HG02973 (cell line): ENCODE measurements around the gene ITSN1.
"Not testable (repeated sequence)": the region's sequence is repeated elsewhere in the genome, so short reads cannot be mapped to it uniquely, and the experiment has no call there.

Experiments used
- ATAC-seq: cut with Tn5 transposase; IDR thresholded peaks from one replicate; pipeline ENCODE4 v1.9.1; 2021; ENCODE audit warnings: moderate library complexity; ENCODE audit not compliant: unreplicated experiment

The ITSN1 gene

DNA sequence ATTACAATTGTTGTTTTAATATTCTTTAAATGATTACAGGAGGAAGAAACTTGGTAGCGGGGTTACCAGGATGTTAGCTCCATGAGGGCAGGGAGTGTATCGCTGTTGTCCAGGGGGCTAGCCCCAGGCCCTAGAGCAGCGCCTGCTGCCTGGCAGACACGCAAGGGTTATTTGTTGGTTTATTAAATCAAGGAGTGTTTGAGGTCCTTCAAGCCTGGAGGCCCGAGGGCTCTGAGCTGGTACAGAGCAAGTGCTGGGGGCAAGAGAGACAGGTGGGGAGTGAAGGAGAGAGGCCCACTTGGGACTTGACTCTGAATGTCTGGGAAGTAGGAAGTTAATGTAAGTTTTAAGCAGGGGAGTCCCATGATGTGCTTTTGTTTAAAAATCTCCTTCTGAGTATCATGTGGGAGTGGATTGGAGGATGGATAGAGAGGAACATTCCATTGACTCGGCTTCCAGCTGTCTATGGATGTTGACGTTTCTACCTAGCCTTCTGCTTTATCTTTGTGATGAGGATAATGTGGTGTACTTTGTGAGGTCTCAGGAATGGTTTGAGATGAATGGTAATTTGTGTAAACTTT, 8.7 kb downstream of the ITSN1 start:
- no peak for ATAC-seq

DNA sequence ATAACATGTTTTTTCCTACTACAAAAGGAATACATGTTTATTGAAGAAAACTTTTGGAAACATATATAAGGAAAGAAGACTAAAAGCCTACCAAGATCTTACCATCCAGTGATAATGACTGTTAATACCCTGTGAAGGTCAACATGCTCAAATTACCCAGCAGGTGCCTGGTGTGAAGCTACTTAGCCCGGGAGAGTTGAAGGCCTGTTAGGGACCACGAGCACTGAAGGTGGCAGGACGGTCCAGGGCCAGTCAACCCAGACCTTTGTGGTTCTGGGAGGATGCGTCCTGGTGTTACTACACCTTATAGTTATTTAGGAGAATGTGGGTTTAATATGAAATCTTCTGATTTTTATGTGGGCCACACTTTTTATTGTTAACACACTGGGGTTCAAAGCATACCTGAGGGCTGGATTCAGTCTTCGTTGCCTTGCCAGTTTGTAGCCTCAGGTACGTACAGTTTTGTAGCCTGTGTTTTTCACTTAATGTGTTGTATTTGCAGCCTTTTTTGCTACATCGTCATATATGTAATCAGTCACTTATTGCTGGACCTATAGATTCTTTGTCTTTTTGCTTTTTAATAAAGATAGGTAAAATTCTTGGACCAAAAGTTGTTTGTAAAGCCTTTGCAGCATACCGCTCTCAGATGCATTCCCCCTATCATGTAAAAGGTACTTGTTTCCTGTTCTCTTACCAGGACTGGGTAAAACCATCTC, 9.8 kb downstream of the ITSN1 start:
- no peak for ATAC-seq

DNA sequence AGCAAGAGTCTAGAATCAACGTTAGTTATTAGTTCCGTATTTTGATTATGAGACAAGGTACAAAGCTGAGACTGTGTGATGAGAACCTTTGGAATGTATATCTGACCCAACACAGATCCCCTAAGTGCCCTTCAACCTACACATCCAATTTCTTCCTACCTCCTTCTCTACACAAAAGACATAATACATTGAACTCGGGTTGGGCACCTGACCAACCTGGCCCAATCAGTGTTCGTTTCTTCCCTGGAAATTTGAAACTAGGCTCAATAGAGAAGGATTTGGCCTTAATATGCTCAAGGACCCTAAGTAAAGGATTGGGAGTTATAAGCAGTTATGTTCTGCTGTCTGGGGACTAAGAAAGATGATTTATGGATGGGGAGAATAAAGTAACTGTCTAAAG, 12.1 kb downstream of the ITSN1 start:
- no peak for ATAC-seq

GRCh38 chr21:33655588-33656221, 13.4 kb downstream of the ITSN1 start:
- ATAC-seq: no peak

GRCh38 chr21:33657124-33657820, 15.0 kb downstream of the ITSN1 start:
- no peak for ATAC-seq

DNA sequence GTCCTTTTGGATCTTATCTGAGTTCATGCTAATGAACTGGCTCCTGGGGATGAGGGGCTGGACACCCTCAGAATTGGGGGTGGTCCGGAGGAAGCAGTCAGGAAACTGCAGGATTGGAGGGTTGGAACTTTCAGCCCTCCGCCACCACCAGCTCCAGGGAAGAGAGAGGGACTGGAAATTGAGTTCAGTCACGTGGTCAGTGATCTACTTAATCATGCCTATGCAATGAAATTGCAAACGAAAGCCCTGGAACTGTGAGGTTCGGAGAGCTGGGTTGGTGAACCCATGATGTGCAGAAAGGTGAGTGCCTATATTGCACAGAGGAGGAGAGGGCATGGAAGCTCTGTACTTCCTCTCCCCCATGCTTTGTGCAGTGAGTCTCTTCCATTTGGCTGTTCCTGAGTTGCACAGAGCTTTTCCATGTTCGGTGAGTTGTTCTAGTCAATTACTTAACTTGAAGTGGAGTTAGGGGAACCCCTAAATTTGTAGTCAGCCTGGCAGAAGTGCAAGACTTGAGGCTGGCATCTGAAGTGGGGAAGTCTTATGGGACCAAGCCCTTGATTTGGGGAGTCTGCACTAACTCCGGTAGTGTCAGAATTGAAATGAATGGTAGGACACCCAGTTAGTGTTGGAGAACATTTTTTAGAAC, 16.7 kb downstream of the ITSN1 start:
- no peak for ATAC-seq

GRCh38 chr21:33659568-33659949, 17.3 kb downstream of the ITSN1 start:
- ATAC-seq: no peak

DNA sequence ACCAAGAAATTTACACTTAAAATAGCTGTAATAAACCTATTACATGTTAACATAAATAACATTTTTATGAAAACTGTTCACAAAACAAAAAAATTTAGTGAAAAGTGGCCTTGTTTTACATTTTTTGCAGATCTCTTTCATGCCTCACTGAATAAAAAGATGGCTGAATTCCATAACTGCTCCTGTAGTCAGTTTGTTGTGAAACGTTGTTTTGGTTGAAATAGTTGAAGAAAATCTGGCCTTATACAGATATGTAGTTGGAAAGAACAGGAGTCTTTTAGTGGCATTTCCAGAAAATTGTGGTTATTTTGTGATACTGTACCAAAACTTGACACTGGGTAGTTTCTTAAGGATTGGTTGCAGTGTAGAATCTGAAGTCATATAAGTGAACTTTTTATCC, 18.1 kb downstream of the ITSN1 start:
- ATAC-seq: no peak

- no peak for ATAC-seq
Observed at GRCh38 chr21:33661146-33661545, 18.8 kb downstream of the ITSN1 start.

DNA sequence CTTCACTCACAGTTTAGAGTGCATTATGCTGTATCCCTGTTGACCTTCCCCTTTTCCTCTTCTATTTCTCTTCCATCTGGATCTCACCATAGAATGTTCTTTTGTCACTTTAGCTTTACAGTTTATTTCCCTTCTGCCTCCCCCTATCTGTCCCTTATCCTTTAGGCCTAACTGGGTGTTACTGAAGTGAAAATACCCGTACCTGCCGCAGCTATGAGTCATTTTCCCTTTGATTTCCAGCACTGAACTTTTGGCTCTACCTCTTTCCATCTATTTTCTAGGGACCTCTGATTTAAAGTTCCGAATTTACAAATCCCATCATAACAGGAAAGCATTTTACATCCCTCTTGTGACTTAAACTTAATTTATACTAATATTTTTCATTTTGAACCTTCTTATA, 19.7 kb downstream of the ITSN1 start:
- no peak for ATAC-seq

DNA sequence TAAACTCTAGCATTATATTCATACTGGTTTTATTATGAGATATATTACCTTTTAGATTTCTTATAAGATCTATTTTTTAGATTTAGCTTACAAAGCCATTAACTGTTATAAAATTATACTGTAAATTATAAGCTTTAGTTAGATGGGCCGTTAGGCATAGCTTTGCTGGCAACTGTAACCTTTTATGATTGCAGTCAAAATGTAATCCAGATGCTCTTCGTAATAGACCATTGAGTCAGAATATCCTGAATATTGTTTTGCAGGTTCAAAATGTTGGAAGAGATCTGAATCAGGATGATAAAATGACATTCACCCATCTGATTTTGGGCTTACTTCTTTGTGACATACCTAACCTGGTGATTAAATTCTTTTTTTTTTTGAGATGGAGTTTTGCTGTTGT, 20.9 kb downstream of the ITSN1 start:
- no peak for ATAC-seq

GRCh38 chr21:33664135-33664534, 21.8 kb downstream of the ITSN1 start:
- no peak for ATAC-seq

DNA sequence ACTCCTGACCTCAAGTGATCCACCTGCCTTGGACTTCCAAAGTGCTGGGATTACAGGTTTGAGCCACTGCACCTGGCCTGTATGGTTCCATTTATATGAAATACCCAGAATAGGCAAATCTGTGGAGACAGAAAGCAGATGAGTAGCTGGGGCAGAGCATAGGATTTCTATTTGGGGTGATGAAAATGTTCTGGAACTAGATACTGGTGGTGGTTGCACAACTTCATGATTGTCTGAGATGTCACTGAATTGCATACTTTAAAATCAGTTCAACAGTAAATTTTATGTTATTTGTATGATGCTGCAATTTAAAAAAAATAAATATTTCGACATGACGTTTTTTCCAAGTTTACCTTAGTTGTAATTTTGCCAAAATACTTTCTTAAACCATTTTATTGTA, 23.9 kb downstream of the ITSN1 start:
- no peak for ATAC-seq

GRCh38 chr21:33667636-33668035, 25.3 kb downstream of the ITSN1 start:
- ATAC-seq: no peak

- ATAC-seq: no peak
Observed at GRCh38 chr21:33668180-33668579, 25.9 kb downstream of the ITSN1 start.

DNA sequence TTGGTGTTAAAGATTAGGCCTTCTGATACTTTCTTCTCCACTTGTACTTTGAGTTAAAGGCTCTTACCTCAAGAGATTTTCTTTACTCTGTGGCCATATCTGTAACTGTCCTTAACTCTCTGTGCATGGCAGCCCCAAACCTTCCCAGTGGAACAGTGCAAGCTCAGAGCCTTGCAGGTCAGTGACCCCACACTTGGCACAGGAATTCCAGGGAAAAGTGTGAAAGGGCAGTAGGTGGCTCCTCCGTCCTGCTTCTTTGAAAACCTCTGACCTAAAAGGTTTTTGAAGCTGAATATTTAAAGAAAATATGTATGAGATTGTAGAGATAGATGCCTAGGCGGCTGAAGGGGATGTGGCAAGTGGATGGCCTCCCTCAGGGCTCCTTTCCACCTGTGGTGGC, 26.3 kb downstream of the ITSN1 start:
- ATAC-seq: no peak

DNA sequence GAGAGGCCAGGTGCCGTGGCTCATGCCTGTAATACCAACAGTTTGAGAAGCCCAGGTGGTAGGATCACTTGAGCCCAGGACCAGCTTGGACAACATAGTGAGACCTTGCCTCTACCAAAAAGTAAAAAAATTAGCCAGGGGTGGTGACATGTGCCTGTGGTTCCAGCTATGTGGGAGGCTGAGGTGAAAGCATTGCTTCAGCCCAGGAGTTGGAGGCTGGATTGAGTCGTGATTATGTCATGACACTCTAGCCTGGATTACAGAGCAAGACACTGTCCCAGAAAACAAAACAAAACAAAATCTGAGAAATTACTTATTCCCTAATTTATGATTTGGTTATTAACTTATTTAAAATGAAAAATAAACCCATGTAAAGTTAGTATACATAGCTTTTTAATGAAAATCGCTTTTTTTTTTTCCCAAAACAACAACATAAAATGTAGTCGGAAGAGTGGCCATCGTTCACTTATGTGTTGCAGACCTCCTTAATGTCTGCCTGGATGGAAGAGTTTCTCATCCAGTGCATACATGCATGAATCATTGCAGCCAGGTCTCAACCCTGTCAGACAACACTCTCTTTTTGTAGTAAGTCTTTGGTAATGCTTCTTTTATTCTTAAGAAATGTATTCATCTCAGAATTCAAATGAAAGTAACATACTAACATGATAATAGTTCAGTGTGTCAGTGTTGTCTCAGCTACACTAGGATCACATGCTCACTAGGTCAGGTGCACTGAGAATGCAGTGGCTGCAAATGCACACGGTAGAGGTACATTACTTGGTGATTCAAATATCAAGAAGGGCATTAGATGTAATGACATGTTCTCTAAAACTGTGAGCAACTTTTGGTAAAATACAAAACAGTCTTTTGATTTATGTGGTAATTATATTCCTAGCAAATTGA, 28.0 kb downstream of the ITSN1 start:
- no peak for ATAC-seq

DNA sequence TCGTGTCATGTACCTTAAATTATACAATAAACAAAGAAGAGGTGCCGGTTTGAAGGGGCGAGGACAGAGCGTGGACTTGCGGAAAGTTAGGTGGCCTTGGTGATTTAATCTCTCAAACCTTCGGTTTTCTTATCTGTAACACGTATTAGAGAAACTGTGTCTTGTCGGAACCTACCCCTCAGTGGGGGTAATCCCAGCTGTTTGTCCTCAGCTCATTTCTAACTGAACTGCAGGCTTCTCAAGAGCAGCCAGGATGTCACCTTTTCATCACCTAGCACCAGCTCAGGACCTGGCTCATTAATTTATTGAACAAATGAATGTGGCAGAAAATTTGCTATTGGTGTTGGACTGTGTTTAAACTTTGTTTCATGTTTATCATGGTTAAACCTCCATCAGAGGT, 31.2 kb downstream of the ITSN1 start:
- no peak for ATAC-seq

DNA sequence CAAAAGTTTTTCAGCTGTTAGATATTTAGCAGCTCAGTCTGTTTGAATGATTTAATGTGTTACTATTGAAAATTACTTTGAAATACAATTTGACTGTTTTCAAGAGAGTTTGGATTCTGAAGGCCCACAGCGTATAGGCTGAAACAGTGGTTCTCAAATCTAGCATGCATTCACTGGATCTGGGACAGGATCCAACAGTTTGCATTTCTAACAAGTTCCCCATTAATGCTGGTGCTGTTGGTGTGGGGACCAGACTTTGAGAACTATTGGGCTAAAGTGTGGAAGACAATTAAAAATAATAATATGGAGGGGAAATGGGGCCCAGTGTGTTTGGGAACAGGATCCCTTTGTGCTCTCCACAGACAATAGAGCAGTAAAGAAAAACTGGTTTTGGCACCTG, 31.9 kb downstream of the ITSN1 start:
- no peak for ATAC-seq

DNA sequence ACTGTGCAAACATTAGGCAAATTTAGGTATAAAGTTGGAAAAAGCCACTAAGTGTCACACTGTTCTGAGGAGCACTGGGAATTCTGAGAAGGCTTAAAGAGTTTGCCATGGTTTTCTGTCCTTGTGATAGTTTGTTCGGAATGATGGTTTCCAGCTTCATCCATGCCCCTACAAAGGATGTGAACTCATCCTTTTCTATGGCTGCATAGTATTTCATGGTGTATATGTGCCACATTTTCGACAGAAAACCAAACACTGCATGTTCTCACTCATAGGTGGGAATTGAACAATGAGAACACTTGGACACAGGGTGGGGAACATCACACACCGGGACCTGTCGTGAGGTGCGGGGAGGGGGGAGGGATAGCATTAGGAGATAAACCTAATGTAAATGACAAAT, 34.4 kb downstream of the ITSN1 start:
- not testable (repeated sequence) for ATAC-seq
